T47D (cell line): ENCODE data around the gene SLC25A10.
"Not testable (repeated sequence)": the region's sequence is repeated elsewhere in the genome, so short reads cannot be mapped to it uniquely, and the experiment has no call there.

ENCODE experiments used
- DNase-seq, 2 experiments: peaks; one replicate each; pipeline versions ENCODE4 v3.0.0 to v3.0.0-alpha.2; 2011 to 2012; ENCODE audit warnings: low read depth in 1 of 2, low spot score in 1 of 2
- JUND ChIP-seq: IDR thresholded peaks from 2 replicates; pipeline ENCODE4 v1.6.1; 2012; ENCODE audit warnings: low read depth
- in situ Hi-C: cut with HindIII; loops from 2 replicates; pipeline ENCODE4 v1.10.0; 2016; ENCODE audit warnings: low sequenced_read_pairs, low pct_unique_long_range_greater_than_20kb

Gene SLC25A10

GRCh38 chr17:81738801-81739393 lies 26.8 kb downstream of the SLC25A10 start:
- DNase-seq = no peak
- TF ChIP-seq JUND = no peak
- in situ Hi-C loops = no loop called here

GRCh38 chr17:81739593-81739992 lies 27.5 kb downstream of the SLC25A10 start:
- in situ Hi-C loops = not testable (repeated sequence)

GRCh38 chr17:81740395-81740961 lies 28.4 kb downstream of the SLC25A10 start:
- in situ Hi-C loops = no loop called here
- no peak for TF ChIP-seq JUND
- DNase-seq = no peak

More at GRCh38 chr17:81739593-81739992, 27.5 kb downstream of the SLC25A10 start:
- not testable (repeated sequence) for DNase-seq

GRCh38 chr17:81741049-81741593 lies 29.0 kb downstream of the SLC25A10 start:
- in situ Hi-C loops = no loop called here
- TF ChIP-seq JUND = no peak
- DNase-seq = no peak

GRCh38 chr17:81741594-81742452 lies 29.7 kb downstream of the SLC25A10 start:
- in situ Hi-C loops = no loop called here
- no peak for TF ChIP-seq JUND
- DNase-seq = peak in 1 of 2 experiments; percentile 40
